Panc1 (cell line): Measurements from ENCODE around the gene PLCB4.

Source experiments
- POLR2AphosphoS5 ChIP-seq: IDR thresholded peaks from 2 replicates; pipeline ENCODE4 v1.6.1; 2012; ENCODE audit warnings: mild to moderate bottlenecking, low read depth, low read length, moderate library complexity
- SIN3A ChIP-seq: IDR thresholded peaks from 2 replicates; pipeline ENCODE4 v1.6.1; 2012; ENCODE audit warnings: low read depth, mild to moderate bottlenecking, low read length, moderate library complexity, borderline replicate concordance; ENCODE audit not compliant: insufficient read depth
- TCF7L2 ChIP-seq: IDR thresholded peaks from 2 replicates; pipeline ENCODE4 v1.6.1; 2011; ENCODE audit warnings: mild to moderate bottlenecking, low read depth, low read length, inconsistent platforms
- TF ChIP-seq, protein P1 (sequence below): fragments of 450-650 bp; IDR thresholded peaks from 2 replicates; pipeline ENCODE4 v1.5.1; 2017; ENCODE audit warnings: mild to moderate bottlenecking
- TF ChIP-seq, protein P2 (sequence below), 2 experiments: IDR thresholded peaks; 2 replicates each; pipeline ENCODE4 v1.6.1; 2011 to 2012; ENCODE audit warnings: low read depth in 2 of 2, control low read depth in 1 of 2, low read length in 1 of 2, mild to moderate bottlenecking in 1 of 2, moderate library complexity in 1 of 2; ENCODE audit not compliant: insufficient read depth in 1 of 2

DNA sequence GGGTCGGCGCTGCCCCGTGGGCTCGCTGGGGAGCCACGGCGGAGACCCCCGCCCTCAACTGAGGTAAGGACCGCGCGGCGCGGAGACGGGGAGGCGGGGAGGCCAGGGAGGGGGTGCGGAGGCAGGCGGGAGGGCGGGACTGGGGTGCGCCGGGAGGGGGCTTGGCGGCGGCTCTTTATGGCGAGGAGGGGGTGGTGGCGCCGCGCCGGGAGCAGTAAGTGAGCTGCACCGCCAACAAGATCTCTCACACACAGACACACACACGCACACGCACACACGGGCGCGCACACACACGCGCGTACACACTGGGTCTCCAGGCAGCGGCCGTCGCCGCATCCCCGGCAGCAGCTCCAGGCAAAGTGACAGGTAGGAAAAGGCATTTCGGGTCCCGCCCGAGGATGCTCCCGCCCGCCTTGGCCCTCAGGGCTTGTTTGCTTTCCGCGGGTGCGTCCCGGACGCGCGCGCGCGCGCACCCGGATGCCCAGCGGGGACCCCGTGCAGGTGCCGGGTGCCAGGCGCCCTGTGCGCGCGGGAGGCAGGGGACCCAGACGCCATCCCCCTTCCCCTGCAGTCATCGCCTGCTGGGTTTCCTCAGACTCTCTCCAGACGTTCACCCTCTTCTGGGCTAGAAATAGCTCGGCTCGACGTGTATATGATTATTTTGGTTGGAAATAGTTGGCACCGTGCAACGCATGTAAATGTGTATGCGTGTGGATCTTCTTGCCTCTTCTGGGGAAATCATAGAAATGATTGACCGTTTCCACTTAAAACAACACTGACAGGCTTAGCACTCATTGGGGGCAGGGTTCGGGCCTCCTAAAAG, at the start of gene PLCB4:
- TF ChIP-seq TCF7L2 (no peak), POLR2AphosphoS5 (no peak), SIN3A (no peak)
- TF ChIP-seq, protein P1, sequence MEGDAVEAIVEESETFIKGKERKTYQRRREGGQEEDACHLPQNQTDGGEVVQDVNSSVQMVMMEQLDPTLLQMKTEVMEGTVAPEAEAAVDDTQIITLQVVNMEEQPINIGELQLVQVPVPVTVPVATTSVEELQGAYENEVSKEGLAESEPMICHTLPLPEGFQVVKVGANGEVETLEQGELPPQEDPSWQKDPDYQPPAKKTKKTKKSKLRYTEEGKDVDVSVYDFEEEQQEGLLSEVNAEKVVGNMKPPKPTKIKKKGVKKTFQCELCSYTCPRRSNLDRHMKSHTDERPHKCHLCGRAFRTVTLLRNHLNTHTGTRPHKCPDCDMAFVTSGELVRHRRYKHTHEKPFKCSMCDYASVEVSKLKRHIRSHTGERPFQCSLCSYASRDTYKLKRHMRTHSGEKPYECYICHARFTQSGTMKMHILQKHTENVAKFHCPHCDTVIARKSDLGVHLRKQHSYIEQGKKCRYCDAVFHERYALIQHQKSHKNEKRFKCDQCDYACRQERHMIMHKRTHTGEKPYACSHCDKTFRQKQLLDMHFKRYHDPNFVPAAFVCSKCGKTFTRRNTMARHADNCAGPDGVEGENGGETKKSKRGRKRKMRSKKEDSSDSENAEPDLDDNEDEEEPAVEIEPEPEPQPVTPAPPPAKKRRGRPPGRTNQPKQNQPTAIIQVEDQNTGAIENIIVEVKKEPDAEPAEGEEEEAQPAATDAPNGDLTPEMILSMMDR, result no peak
- TF ChIP-seq, protein P2, sequence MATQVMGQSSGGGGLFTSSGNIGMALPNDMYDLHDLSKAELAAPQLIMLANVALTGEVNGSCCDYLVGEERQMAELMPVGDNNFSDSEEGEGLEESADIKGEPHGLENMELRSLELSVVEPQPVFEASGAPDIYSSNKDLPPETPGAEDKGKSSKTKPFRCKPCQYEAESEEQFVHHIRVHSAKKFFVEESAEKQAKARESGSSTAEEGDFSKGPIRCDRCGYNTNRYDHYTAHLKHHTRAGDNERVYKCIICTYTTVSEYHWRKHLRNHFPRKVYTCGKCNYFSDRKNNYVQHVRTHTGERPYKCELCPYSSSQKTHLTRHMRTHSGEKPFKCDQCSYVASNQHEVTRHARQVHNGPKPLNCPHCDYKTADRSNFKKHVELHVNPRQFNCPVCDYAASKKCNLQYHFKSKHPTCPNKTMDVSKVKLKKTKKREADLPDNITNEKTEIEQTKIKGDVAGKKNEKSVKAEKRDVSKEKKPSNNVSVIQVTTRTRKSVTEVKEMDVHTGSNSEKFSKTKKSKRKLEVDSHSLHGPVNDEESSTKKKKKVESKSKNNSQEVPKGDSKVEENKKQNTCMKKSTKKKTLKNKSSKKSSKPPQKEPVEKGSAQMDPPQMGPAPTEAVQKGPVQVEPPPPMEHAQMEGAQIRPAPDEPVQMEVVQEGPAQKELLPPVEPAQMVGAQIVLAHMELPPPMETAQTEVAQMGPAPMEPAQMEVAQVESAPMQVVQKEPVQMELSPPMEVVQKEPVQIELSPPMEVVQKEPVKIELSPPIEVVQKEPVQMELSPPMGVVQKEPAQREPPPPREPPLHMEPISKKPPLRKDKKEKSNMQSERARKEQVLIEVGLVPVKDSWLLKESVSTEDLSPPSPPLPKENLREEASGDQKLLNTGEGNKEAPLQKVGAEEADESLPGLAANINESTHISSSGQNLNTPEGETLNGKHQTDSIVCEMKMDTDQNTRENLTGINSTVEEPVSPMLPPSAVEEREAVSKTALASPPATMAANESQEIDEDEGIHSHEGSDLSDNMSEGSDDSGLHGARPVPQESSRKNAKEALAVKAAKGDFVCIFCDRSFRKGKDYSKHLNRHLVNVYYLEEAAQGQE (IDR thresholded peaks at IDR 0.05; ENCODE audit: insufficient read depth in 1 of 2, low read depth in 2 of 2, low read length in 1 of 2), result no peak
